HG02870 (cell line): ENCODE measurements around the gene SND1.
A peak's percentile ranks its signal among the peaks of the same experiment; 100 is the strongest.

ENCODE experiments used
- ATAC-seq: cut with Tn5 transposase; IDR thresholded peaks from one replicate; pipeline ENCODE4 v1.9.1; 2021; ENCODE audit warnings: mild to moderate bottlenecking, moderate library complexity; ENCODE audit not compliant: unreplicated experiment

The SND1 gene

DNA sequence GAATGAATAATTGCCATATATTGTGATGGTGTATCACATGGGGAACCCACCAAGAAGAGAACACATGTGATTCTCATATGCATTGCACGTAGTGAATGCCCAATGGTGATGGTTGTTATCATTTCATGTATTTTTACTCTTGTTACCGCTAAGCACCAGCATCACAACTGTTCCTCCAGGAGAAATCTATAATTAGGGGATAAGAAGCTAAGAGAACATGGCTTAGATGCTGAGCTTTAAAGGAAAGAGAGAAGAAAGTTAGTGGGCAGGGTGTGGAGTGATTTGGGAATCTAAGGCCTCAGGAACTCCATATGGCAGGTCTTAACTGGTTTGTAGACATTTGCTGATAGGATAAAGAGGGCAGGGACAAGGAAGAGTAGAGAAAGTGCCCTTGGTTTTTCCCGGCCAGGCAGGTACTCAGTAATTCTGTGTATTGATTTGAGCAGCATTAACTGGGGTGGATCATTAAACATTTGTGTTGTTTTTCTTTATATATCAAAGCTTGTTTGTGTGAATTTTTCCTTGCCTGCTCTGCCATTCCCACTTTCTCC lies 233.3 kb downstream of the SND1 start:
- no peak for ATAC-seq

DNA sequence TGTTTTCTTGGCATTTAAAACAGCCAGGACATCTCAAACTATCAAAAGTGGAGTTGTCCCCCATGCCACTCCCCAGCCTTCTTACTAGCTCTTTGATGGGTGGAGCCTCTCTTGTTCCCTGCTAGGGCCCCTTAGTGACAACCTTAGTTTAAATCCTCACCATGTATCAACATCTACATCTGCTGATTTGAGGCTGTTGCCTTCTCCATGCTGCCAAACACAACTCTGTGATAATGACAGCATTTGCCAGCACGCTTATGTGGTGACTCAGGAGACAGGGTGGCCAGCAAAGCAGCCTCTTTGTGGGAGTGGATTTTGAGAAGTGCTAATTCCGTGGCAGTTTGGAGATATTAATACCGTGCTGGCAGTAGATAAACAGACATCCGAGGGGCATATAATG lies 233.8 kb downstream of the SND1 start:
- ATAC-seq: no peak

DNA sequence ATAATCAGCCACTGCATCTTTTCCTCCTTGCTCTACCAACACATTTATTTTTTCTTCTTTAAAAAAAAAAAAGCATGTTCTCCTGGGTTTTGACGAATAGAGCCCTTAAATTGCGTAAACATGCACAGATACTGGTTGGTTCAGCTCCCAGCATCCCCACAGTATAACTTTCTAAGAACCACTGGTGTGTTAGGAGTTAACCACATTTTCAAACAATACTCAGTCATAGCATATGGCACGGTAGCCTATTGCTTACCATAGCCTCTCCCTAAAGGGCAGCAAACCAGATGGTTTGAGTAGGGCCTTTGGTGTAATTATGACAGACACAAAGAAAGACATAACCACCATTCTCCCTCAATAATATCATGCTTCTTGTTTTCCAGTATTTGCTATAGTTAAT lies 234.3 kb downstream of the SND1 start:
- no peak for ATAC-seq

DNA sequence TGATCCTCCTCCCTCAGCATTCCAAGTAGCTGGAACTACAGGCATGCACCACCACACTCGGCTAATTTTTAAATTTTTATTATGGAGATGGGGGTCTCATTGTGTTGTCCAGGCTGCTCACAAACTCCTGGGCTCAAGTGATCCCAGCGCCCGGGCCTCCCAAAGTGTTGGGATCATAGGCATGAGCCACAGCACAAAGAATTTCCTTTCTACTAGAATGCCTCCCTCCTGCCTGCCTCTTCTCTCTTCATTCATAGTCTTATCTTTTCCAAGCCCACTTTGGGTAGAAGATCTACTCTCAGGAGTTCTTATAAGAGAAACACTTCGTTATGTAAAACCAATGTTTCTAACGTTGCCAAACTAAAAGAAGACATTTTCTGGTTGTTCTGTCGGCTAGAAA lies 235.1 kb downstream of the SND1 start:
- ATAC-seq: no peak

DNA sequence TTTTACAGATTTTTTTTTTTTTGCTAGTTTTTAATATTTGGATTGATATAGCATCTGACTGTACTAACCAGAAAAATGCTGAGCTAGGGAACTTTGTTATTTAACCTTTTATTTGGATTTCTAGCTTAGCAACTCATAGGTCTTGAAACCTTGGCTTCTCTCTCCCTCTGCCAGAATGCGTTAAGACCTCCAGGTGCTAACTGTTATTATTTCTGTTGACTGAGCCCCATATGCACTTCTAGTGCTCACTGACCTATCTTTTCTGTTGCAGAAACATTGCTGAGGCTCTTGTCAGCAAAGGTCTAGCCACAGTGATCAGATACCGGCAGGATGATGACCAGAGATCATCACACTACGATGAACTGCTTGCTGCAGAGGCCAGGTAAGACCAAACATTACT lies 235.6 kb downstream of the SND1 start:
- no peak for ATAC-seq

DNA sequence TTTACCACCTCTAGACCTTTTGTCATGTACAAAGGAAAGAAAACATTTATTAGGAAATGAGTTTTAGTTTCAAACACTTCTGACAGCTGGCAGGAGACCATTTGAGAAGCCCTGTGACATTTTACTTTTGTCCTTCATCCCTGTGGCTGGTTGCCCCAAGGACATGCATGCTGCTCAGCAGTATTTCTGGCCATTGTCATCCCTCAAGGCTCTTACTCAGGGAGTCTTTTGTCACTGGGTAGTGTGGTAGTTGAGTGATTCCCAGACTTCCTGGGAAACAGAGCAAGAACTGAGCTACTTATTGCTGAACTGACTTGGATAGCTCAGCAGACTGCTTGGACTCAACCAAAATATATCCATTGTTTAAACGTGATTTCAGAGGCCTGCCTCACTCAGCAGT lies 236.4 kb downstream of the SND1 start:
- ATAC-seq: no peak

DNA sequence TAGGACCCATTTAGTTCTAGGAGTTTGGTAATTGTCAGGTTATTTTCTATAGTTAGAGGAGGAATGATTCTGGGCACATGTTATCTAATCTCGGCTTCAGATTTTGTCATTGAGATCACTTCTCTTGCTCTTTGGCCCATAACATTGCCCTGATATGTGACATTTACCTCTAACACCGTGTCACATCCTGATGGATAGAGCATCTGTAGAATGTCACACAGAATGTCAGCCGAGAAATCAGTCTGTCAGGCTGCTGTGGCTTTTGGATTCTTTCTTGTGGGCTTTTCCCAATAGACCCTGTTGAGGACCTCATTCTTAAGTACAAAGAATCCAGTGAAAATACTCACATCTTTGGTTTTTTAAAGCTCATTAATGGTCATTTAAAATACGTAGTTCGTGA lies 236.8 kb downstream of the SND1 start:
- ATAC-seq: no peak

DNA sequence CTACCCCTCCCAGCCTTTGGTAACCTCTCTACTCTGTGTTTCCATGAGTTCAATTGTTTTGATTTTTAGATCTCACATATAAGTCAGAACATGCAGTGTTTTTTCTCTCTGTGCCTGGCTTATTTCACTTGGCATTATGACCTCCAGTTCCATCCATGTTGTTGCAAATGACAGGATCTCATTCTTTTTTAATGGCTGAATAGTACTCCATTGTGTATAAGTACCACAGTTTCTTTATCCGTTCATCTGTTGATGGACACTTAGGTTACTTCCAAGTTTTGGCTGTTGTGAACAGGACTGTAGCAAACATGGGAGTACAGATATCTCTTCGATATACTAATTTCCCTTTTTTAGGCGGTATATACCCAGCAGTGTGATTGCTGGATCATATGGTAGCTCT lies 237.7 kb downstream of the SND1 start:
- no peak for ATAC-seq

DNA sequence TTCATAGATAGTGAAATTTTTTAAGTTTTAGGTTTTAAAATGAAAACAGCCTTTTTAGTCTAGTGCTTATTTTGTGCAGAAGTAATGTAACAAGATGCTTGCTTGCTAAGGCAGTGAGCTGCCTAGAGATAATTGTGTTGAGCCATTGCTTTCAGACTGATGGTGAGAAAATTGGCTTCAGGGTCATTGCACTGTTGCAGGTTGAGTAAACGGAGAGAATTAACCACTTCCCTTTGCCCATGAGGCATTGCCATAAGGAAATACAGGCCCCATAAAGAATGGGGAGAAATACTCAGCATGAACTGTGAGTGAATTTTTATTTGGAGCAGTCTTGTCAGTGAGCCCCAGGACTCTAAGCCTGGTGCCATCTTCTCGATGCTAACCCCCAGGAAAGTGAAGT lies 238.7 kb downstream of the SND1 start:
- ATAC-seq: no peak

DNA sequence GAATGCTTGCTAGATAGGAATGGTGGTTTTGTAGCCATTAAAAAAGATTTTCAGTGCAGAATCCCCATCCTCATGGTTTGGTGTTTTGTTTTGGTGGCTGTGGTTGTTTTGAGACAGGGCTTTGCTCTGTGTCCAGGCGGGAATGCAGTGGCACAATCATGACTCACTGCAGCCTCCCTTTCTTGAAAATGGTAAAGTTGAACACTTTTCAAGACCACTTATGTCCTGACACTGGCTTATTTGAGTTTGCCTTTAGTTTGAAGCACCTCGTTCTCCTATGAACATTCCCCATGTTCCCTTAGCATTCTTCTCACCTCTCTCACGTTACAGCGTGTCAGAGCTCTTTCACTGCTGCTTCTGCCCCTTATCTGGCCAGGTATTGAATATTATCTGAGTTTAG lies 239.2 kb downstream of the SND1 start:
- no peak for ATAC-seq

DNA sequence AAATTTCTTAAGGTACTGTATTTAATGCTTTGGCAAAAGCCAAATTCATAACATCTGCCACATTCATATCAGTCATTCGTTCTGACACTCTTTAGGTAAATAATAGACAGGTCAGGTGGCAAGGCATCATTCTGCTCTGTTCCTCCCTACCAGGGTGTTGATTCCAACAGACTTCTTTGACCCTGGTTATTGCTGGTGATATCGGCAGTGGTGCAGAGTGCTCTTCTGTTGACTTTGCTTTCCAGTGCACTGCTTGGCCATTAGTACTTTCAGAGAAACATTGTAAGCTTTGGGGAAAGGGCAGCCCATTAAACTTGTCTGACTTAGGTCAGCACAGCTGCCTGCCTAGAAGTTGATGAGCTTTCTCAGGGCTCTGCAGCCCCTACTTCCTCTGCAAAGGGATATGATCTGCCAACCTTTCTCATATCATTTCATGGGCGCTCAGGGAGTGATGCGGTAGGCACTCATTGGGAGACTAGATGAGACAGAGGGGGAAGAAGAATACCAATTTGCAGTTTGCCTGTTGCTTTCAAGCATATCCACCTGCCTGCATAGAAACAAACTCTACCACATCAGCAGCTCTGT lies 240.0 kb downstream of the SND1 start:
- ATAC-seq: no peak

DNA sequence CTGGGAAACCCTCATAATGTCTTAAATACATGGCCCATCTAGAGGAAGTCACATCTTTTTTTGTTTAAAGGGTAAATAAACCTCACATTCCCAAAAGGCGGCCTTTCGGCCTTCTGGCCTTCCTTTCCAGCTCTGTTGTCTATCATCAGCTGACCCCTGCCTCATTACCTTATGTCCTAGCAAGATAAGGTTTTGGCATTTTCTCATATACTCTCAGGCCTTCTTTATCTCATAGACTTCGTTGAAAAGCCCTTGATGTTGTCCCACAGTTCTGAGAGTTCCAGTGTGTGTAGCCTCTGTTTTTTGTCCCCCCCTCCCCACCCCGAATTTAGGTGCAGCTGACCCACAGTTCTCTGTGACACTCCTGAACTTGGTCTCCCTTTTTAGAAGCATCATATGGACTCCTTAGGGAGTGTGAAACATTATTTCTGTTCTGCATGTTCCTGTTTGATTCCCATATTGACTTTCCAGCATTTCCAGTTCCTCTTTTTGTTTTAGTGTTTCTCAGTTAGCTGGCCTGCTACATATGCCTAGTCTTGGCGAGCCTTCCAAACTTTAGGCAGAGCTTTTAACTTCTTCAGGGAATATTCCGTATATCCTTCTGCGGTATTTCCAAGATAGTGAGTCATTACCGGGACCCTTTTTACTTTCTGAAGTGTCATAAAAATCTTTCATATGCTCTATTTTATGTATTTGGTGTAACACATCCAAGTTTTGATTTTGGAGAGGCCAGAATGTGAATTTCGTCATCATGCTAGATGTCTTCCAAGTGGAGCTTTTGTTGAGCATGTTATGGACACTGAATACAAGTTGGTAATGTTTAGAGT lies 240.7 kb downstream of the SND1 start:
- ATAC-seq: no peak

DNA sequence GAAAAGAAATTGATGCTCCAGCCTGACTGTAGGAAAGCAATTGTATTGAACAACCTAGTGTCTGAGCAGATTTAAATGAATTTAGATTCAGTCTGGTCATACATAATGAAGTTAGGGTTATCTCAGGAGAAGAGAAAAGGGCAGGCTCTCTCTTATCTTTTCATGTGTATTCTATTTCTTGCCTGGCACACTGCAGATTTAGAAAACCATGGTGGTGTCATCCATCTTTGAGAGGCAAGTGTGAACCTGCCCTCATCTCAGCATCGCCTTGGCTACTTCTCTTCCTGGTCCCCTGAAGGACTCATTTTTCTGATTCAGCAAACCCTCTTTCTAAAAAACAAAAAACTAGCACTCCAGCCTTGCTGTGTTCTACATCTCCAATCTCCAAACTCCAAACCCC lies 241.6 kb downstream of the SND1 start:
- ATAC-seq: no peak

DNA sequence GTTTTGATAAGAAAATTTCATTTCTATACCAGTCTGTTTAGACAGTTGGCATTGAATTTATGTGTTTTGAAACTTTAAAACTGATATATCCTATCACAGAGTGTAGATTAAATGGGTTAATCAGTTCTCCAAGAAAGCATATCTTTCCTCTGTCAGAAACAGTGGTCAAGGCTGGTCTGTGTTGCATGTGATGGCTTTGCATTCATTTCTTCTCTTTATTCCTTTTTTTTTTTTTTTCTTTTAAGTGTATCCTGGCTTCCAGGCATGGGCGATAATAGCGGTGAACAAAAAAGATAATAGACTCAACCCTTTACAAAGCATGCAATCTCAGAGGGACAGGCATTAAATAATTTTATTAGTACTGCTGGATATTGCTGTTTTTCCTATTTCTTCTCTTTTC lies 242.6 kb downstream of the SND1 start:
- no peak for ATAC-seq

DNA sequence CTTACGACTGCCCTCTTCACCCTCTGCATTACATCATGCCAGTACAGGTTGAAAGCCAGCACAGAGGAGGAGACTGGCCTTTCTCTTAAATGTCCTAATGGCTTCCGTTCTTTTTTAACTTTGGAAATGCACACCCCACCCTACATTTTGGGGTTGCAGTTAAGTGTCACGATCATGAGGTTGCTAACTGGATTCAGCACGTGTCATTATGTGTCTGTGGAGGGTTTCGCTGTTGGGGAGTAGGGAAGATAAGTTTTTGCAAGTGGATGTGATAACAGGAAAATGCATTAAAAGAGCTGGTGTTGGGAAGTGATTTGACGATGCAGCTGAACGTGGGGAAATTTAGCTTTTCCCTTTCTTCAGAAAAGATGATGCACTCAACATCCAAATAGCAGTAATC lies 243.4 kb downstream of the SND1 start:
- no peak for ATAC-seq

DNA sequence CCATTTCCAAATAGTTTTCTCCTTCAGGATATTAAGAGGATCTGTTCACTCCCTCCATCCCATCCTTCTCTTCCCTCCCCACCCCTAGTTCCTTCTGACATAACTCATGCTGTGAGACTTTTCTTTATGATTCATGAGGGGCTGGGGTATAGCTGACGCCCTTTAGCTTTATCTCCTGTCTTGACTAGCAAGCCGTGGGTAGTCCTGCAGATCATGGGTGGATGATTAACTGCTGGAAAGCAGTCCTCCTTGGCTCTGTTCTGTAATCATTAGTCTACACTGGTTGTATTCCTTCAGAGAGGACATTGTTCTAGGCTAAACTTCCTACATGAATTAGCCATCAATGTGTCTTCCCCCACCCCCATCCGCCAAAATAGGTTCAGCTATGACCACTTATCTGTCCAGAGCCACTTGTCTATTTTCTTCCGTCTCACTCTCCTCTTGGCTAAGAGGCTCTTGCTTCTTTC lies 243.9 kb downstream of the SND1 start:
- ATAC-seq: no peak

DNA sequence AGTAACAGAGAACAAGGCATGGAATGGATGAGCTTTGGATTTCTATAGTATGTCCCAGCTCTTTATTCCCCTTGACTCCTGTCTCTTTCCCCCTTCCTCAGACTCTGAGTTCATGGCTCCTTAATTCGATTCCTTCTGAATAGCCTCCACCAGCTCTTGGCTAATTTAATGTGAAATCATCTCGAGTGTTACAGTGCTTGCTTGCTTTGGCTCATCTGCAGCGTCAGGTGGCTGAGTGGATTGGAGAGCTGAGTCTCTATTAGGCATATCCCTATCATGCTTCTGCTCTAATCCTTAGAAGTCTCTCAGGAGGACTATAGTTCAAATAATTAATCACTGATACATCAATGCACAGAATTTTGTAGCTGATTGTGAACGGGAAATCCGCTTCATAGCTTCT lies 244.7 kb downstream of the SND1 start:
- ATAC-seq: no peak

DNA sequence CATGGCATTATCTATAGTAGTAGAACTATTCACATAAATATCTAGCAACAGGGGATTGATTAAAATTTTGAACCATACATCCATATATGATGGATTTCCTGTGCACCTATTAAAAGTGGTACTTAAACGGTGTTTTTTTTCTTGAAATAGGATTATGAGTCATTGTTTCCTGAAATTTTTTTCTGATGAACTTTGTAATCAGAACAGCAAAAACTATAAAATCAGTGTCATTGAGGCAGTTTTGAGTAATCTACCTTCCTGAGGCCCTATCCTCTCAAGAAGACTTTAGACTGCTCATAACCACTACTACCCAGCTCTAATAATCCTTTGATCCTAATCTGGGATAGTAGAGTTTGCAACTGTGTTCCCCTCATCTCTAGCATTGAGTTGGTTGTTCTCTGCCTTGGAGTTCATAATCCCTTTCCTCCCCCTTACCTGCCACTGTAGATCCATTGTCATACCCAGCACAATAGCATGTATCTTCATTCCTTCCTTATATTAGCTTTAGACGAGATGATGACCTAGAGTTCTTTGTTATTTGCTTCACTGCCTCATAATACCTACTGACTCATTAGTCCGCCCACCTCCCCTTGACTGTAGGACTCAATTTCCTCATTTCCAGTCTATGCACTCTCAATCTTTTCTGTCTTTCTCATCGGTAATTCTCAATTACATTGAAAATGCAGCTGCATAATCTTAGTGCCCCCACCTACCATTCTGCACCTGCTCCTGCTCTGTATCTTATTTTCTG lies 245.9 kb downstream of the SND1 start:
- no peak for ATAC-seq

DNA sequence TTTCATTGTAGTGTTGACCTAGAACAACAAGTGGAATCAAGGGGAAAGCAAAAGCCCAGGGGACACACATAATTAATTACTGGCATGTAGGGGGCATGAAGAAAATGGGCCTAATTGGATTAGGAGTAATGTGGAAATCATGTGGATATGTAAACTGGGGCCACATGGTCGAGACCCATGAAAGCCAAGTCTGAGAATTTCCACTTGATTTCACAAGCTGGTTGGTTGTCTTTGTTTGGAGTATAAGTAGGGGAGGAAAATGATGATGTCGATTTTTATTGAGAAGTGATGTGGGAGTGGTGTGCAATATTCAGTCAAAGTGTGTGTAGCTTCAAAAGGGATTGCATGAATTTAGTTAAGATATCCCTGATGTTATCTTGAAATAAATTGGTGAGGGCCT lies 247.4 kb downstream of the SND1 start:
- no peak for ATAC-seq

DNA sequence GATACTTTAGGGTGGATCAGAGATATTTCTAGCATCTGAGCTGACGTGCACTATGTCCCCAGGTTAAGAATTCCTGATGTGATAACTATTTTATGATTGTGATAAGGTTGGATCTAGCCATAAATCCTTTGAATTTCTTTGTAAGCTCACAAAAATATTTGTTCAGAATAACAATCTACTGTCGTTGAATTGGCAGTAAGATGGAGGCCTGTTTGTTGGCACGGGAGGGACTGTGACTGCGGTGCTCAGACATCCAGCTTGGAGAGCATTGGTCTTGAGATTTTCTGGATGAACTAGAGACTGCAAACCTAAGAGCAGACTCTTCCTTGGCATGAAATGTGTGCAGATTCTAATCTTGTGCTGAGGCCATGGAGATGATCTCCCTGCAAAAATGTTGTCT lies 248.1 kb downstream of the SND1 start:
- ATAC-seq: no peak

DNA sequence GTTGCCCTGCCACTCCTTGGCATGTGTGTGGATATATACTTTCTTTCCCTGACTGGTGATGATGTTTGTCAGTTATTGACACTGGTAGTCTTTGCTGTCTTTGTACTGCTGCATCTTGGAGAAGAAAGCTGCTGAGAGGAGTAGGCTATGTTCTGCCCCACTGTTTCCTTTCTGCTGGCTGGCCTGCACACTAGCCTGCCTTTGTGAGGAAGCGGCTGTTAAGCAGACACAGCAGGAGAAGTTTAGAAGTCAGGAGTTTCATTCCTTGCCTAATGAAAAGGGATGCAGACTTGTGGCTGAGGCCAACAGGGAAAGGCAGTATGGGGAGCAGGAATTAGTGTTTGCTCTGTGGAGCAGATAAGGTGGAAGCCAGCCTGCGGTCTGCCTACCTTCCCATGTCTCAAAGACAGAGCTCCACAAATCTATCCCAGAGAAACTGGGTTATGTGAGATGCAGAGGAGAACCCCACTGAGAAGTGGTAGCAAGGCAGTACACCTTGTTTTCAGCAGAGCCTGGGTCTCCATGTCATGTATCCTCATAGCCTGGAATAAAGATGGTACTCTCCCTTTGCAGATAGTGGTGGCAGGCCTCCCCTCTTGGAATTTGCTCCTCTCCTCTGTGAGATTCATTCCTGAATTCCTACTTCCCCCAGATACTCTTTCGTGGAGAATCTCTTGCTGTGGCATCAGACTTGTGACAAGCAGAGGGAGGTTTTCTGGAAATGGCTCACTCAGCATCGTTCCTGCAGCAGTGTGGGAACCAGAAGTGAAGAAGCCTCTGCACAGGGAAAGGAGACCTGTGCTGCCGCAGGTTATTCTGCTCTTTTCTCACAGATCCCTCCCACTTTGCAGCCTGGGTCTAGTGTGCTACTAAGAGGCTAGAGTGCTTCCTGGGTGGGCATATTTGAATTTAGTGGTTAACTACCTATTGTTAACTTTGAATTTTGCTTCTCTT lies 249.0 kb downstream of the SND1 start:
- peak; percentile 49 for ATAC-seq
